Thoracic aorta (tissue), 2 donors: ENCODE data around the gene CDC42BPA. TPM values are rescaled to one million over a fixed set of nuclear protein-coding genes. Genes with fewer than 3 reads are reported as not detected.

ENCODE experiments used
- ATAC-seq: fragments of 150-250 bp; one replicate; pipeline ENCODE4 v1.8.0; 2017; ENCODE audit warnings: low read depth; ENCODE audit not compliant: insufficient number of reproducible peaks, low FRiP score
- DNase-seq: peaks from one replicate; pipeline ENCODE4 v3.0.0-alpha.2; 2020; ENCODE audit warnings: low spot score
- H3K27ac ChIP-seq, 2 donors: fragments of 200-600 bp; sonication (generic); 1 replicate in 1 of 2; 2 replicates in 1 of 2; pipeline ENCODE4 v1.5.1; 2016; ENCODE audit warnings: mild to moderate bottlenecking in 2 of 2, moderate library complexity in 2 of 2
- H3K27me3 ChIP-seq: fragments of 200-600 bp; sonication (generic); replicated peaks from 2 replicates; pipeline ENCODE4 v1.6.0; 2016; ENCODE audit warnings: mild to moderate bottlenecking; ENCODE audit not compliant: insufficient read depth
- H3K36me3 ChIP-seq: fragments of 200-600 bp; sonication (generic); one replicate; pipeline ENCODE4 v1.5.1; 2016
- H3K4me1 ChIP-seq, 2 donors: fragments of 200-600 bp; sonication (generic); 1 replicate in 1 of 2; 2 replicates in 1 of 2; pipeline versions ENCODE4 v1.5.1 to v1.6.0; 2016; ENCODE audit warnings: low read depth in 2 of 2, mild to moderate bottlenecking in 1 of 2; ENCODE audit not compliant: control insufficient read depth in 1 of 2
- H3K4me3 ChIP-seq: fragments of 200-600 bp; sonication (generic); 2 replicates; pipeline ENCODE4 v1.5.1; 2016; ENCODE audit warnings: mild to moderate bottlenecking
- H3K9me3 ChIP-seq: fragments of 200-600 bp; sonication (generic); 2 replicates; pipeline ENCODE4 v1.5.1; 2016
- CTCF ChIP-seq: fragments of 200-600 bp; sonication (generic); IDR thresholded peaks from one replicate; pipeline ENCODE4 v1.5.1; 2019; ENCODE audit warnings: antibody characterized with exemption
- total RNA-seq, 2 donors: library from RNA; depleted of rRNA; stranded (reverse); fragments of >200 nt; gene quantifications; one replicate each; pipeline versions ENCODE4 v1.1.0 to v1.2.3, GENCODE V29; 2016

The CDC42BPA gene
- total RNA-seq, 2 donors from 2014 or later = 62.4 to 89.7 TPM

DNA sequence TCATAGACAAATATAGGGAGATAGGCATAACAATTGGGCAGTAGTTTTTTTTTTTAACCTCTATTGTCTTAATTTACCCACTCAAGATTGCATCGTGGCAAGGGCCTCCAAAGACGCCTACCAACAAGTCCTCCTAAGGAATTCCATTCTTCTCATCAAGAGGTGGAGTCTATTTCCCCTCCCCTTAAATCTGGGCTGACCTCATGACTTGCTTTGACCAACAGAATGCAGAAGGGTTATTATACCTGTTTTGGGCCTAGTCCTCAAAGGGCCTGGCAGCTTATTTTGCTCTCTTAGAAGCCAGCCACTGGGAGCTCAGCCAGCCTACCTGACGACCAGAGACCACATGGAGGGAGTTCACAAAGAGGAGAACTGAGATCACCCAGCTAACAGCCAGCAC, 285.9 kb downstream of the CDC42BPA start:
- no peaks in the 10 kb centered on the region for H3K4me1 ChIP-seq
- H3K27ac ChIP-seq = no peak overlapping the region
- H3K4me3 ChIP-seq = no peak overlapping the region
- H3K27me3 ChIP-seq = no peaks in the 10 kb centered on the region
- no peaks in the 10 kb centered on the region for H3K9me3 ChIP-seq
- TF ChIP-seq CTCF = no peak
- peaks cover 27% of the 10 kb centered on the region for H3K36me3 ChIP-seq
- ATAC-seq (no peak), DNase-seq (no peak)

DNA sequence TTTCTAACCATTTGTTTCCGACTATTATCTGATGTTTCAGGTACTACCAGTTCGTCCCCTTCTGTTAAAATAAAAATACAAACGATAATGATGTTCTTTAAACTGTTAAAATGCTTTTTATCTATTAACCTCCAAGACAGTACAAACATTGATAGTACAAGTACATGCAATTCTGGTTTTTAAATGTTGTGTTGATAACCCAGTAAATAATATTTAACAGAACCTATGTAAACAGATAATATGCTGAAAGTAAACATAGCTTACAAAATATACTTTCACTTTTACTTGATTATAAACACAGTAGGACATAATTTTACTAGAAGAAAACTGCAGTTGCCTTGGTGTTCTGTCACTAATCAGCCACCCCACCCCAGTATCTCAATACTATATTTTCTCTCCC, 301.3 kb downstream of the CDC42BPA start:
- Histone ChIP-seq H3K9me3 (peaks cover 5% of the 10 kb centered on the region), H3K4me3 (no peak overlapping the region), H3K27me3 (no peaks in the 10 kb centered on the region), H3K4me1 (no peaks in the 10 kb centered on the region), H3K36me3 (peaks cover 13% of the 10 kb centered on the region), H3K27ac (no peak overlapping the region)
- ATAC-seq (no peak), DNase-seq (no peak)
- no peak for TF ChIP-seq CTCF

DNA sequence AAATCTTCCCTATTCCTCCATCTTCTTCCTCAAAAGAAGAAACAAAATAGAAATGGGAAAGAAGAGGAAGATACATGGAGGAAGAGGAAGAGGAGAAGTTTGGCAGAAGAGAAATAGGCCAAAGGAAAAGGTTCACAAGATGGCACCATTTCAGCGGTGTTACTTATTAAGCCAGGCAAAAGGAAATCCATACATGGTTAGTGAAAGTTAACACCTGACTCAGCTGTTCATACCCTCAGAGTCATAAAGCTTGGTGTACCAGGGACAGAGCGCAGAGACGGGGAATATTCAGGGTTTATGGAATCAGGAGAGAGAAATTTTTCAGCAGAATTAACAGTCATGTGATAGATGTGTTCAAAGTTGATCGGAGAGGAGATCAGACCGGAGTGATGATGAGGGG, 307.6 kb downstream of the CDC42BPA start:
- DNase-seq = no peak
- Histone ChIP-seq H3K4me1 (no peaks in the 10 kb centered on the region), H3K27me3 (no peaks in the 10 kb centered on the region), H3K27ac (no peak overlapping the region), H3K4me3 (no peak overlapping the region), H3K36me3 (peaks cover 5% of the 10 kb centered on the region), H3K9me3 (no peaks in the 10 kb centered on the region)
- ATAC-seq = no peak
- TF ChIP-seq CTCF = no peak

GRCh38 chr1:227009937-227010336, 308.4 kb downstream of the CDC42BPA start:
- H3K27me3 ChIP-seq = no peaks in the 10 kb centered on the region
- no peaks in the 10 kb centered on the region for H3K4me1 ChIP-seq
- TF ChIP-seq CTCF = no peak
- H3K36me3 ChIP-seq = peaks cover 4% of the 10 kb centered on the region
- no peak overlapping the region for H3K4me3 ChIP-seq
- no peak overlapping the region for H3K27ac ChIP-seq
- no peaks in the 10 kb centered on the region for H3K9me3 ChIP-seq
- DNase-seq = no peak
- ATAC-seq = no peak

GRCh38 chr1:227006226-227006796, 312.0 kb downstream of the CDC42BPA start:
- Histone ChIP-seq H3K9me3 (no peaks in the 10 kb centered on the region), H3K36me3 (peaks cover 12% of the 10 kb centered on the region), H3K4me1 (no peaks in the 10 kb centered on the region), H3K27me3 (no peaks in the 10 kb centered on the region), H3K27ac (no peak overlapping the region), H3K4me3 (no peak overlapping the region)
- no peak for TF ChIP-seq CTCF
- DNase-seq (no peak), ATAC-seq (no peak)
